HL-60/S4 treated with retinoic acid at 250 ng/mL for 4 days and 3 days (cell line): ENCODE results near the gene ZFYVE28.

Source experiments
- in situ Hi-C: fragments of 300-500 bp; cut with MboI; formaldehyde crosslinking; loops from 2 replicates; pipeline ENCODE4 v1.7.0; 2022; ENCODE audit warnings: low sequenced_read_pairs

ZFYVE28 gene

DNA sequence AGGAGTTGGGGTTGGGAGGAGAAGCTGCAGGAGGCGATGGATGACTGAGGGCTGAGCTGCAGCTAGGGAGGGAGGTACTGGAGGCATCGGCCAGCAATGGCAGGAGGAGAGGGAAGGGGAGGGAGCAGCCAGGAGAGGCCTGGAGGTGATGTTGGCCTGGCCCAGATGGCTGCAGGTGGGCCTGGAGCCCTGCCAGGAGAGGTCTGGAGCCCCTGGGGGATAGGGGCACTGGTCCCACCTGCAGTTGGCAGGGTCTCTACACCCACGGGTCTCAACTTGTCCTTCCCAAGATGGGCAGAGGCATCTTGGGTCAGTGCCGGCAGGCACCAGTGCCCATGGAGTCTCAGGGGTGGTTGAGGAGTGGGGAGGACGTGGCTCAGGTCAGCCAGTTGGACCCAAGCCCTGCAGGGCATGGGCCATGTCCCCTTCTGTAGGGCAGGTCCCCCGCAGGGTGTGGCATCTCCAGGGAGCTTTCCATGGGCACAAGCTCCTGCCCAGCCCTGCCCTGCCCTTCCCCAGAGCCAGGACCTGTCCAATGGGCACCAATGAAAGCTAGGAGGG lies 153.9 kb downstream of the ZFYVE28 start:
- in situ Hi-C loops = no loop called here

DNA sequence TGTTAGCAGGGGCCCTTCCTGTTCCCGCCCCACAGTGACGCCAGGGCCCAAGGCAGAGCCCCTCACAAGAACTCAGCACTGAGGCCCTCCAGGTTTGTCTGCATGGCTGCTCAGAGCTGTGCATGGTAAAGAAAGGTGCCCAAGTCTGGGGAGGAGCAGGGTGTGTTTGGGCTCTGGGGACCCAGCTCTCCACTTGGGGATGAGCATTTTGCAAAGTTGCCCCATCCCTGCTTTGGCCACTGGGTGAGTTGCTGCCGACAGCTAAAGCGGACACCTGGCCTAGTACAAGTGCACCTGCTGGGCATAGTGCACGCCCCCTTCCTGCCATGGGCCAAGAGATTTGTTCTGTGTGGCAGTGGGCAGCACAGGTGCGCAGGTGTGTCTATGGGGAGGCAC lies 154.5 kb downstream of the ZFYVE28 start:
- in situ Hi-C loops = no loop called here

DNA sequence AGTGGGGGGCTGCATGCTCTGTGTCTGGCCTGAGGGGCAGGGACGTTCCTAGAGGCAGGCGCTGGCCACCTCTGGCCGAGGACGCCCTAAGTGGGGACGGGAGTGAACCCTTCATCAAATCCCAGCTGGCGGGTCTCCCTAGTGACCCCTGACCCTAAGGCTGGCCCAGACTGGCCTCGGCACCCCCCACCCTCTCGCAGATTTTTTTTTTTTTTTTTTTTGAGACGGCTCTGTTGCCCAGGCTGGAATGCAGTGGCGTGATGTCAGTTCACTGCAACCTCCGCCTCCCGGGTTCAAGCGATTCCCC lies 155.5 kb downstream of the ZFYVE28 start:
- in situ Hi-C loops = no loop called here

DNA sequence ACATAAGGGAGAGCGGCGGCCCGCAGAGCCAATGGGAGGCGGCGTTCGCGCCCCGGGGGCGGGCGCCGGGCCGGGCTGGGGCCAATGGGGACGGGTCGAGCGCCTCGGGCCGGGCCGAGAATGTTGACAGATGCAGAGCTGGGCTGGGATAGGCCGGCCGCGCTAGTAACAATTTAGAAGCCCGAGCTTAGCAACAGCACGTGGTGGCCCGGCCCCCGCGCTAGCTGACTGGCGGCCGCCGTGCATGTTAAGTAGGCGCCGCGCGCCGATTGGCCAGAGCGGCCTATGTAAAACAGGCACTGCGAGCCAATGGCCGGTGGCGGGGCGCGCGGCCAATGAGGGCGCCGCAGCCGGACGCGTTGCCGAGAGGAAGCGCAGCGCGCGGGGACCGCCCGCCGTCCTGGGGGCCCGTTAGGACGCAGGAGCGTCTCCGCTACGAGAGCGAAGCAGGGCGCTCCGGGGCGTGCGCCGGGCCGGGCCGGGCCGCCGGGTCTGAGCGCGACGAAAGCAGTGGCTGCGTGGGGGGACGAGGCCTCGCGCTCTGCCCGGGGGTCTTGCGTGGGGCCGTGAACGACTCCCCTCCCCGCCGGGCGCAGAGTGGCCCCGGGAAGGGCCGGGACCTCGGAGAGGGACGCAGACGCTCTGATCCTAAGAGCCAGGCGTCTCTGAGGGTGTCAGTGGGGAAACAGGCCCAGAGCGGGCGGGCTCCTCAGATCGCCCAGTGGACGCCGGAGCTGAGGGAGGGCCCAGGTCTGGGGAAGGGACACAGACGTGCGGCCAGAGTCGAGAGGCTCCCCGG lies 156.1 kb downstream of the ZFYVE28 start:
- in situ Hi-C loops = no loop called here

DNA sequence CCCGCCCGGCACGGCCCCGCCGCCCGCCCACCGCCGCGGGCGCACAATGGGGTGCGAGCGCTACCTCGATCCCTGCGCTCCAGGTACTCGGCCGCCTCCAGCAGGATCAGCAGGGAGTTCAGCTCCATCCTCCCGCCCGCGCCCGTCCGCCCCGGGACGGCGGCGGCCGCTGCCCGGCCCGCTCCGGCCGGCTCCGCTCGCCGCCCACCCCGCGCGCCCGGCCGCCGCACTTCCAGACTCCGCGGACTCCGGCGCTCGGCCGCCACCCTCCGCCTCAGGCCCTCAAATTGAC lies 156.6 kb downstream of the ZFYVE28 start, which contains the start of gene MXD4:
Gene MXD4 (minus strand): TSS at position 257 of the 292 bp plus-strand sequence. CDS start 129 bp downstream, at position 128.
- in situ Hi-C loops = no loop called here

DNA sequence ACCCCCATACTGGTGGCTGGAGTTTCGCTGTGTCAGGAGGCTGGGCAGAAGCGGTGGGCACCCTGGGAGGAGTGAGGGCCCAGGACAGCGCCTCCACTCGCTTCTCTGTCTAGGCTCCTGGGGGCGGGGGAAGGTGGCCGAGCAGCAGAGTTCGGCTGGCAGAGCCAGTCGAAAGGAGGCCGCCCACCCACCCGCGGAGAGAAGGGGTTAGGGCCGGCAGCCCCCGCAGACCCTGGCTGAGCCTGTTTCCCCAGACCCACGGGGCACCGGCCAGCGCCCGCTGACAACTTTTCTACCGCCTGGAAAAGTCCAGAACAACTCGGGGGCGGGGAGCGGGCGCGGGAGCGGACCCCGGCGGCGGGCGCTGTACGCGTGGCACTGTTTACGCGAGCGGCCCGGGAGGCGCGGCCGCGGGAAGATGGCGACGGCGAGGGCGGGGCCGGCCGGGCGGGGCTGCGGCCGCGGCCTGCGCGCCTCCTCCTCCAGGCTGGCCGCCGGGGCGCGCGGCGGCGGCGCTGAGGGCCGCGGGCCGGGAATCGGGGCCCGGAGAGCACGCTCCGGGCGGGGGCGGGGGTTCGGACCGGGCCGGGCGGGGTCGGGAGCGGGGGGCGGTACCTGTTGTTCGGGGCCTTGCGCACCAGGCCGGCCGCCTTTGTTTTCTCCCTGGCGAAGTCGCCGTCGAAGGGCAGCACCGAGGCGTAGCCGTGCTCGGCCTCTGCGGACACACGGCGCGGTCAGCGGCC lies 157.2 kb downstream of the ZFYVE28 start:
- in situ Hi-C loops = no loop called here

DNA sequence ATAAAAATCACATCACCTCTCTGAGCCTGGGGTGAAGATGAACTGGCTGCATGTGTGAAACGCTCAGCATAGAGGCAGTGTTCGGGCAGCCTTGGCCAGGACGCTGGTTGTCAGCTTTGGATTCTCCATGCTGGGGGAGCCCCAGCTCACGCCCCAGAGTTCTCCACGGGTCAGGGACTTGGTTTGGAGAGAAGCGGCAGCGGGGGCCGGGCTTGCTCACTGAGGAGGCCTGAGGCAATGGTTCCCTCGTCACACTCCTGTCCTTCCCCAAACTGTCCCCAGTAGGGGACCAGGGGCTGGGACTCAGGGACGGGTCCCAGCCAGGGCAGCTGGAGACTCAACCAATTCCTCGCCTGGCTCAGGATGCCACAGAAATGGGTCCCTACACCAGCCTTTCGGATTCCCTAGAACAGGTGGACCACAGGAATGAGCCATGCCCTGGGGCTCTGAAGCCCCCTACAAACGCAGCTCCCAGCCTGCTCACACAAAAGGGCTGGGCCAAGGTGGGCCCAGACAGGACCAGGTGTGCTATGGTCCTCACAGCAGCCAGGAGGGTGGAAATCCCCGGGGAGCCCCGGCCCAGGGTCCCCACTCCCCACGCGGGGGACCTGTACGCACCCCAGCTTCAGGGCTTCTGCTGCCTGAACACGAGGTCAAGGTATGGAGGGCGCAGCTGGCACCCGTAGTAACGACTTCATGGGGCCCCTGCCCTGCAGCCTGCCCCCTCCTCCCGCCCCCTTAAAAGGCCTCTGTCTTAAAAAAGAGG lies 157.9 kb downstream of the ZFYVE28 start:
- in situ Hi-C loops = no loop called here

DNA sequence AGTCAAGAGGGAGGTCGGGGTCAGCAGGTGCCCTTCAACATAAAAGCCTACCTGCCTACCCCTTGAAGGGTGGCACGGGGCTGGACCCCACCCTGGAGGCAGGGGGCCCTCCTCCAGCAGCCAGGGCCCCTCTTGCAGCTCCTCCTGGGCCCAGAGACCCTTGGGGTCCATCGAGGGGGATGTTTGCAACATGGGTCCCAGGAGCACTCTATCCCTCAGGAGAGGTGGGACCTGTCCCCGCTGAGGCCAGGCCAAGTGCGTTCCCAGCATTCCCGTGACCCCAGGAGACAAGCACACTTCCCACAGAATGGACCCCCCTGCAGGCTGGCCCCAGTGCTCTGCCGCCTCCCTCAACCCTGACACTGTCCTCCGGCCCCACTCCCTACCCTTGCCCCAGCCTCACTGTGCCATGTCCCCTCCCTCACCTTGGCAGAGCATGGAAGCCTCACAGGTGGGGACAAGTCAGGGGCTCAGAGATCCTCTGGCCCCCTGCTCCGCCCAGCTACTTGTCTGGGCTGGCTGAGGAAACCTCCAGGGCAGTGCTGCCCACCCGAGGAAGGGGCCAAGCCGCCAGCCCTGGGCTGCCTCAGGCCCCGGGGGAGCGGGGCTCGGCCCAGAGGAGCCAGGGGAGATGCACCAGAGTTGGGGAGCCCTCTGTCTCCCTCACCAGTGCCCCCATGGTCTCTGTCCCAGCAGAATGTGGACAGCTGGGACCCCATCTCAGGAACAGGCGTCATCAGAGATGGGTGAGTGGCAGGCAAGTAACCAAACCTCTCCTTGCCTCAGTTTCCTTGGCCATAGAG lies 158.7 kb downstream of the ZFYVE28 start:
- in situ Hi-C loops = no loop called here

DNA sequence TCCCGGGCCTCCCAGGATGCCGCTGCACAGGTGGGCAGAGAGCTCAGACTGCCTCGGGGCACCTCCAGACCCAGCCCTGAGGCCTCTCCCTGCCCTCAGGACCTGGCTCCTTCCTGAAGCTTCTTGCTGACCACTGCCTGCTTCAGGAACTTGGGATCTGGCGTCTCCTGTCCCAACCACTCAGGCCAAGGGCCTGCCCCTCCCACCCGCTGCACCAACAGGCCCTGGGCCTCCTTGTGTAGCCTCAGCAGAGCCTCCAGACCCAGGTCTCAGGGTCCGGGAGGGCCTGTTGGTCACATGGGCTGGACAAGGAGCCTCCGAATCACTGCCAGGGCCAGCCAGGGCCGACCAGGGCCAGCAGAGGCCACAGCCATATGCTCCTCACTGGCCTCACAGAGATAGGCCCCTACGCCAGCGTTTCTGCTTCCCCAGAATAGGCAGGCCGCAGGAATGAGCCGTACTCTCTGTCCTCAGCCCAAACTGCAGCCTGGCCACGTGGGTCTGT lies 159.4 kb downstream of the ZFYVE28 start:
- in situ Hi-C loops = no loop called here

DNA sequence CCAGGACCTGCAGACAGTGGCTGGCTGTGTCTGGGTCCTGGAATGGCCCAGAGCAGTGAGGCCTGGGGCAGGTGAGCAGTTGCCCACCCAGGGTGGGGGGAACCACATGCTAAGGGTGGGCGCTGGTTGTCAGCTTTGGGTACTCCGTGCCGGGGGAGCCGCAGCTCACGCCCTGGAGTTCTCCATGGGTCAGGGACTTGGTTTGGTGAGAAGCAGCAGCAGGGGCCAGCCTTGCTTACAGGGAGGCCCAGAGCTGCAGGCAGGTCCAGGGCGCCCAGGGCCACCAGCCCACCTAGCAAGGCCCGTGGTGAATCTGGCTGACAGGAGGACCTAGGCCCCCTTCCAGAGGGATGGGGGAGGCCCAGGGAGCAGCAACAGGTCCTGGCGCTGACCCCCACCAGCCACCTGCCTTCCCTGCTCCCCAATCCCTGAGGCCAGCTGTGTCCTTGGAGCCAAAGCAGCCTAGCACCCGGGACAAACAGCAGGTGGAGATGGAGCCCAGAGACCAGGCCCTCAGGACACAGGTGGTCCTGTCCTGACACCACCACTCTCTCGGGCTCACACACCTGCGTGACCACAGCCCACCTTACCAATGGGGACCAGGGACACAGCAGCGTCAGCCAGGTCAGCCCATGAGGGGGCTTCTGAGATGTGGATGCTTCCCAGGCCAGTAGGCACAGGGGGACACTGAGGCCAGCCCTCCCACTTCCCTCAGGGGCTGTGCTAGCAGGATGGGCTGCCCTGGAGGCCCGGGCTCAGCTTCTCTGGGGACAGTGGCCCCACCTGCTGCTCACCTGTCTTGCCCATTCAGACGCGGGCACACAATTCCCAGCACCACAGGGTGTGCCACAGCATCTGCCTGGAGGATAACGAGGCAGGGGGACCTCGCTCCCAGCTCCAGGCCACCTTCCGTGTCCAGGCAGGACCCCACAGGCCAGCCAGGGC lies 160.1 kb downstream of the ZFYVE28 start:
- in situ Hi-C loops = no loop called here

DNA sequence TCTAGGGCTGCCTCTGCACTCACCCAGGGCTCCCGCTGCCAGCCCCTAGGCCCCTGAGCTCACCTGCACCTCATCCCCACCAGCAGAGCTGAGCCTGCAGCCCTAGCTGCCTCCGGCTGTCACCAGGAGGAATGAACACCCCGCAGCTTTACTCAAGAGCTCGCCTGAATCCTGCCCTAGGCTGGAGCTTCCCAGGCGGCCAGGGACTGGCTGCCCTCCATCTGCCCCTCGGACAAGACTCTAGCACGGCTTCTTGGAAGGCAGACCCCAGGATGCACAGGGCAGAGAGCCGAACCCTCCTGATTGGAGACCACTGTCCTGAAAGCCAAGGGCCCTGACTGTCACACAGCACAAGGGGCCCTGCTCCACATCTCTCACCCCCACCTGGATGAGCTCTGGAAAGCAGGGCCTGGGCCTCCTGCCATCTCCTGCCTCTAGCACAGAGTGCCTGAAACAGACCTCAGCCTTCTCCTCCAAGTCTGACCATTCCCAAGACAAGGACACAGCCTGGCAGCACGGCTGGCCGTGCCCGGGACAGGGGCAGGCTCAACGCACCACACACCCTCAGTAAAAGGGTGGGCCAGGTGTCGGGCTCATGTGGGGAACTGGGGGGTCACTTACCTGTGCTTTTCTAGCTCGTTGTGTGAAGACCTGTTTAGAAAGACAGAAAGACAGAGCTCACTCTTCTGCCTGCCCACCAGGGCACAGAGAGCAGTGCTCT lies 160.9 kb downstream of the ZFYVE28 start:
- in situ Hi-C loops = no loop called here

DNA sequence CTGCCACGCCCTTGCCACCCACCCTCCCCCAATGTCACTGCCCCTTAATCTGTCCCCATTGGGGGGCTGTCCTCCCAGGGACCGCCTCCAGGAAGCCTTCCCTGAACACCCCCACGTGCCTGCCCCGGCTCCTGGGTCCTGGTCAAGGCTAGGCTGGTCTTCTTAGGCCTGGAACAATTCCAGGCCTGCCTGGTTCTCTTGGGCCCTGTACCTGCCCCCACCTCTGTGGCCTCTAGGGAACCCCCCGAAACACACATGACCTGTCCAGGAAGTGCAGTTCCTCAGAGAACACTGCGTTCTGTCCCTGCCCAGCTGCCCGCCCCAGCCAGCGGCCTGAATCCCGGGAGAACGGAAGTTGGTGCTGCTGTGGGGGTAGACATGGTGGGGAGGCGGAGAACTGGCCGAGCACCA lies 161.7 kb downstream of the ZFYVE28 start:
- in situ Hi-C loops = no loop called here

DNA sequence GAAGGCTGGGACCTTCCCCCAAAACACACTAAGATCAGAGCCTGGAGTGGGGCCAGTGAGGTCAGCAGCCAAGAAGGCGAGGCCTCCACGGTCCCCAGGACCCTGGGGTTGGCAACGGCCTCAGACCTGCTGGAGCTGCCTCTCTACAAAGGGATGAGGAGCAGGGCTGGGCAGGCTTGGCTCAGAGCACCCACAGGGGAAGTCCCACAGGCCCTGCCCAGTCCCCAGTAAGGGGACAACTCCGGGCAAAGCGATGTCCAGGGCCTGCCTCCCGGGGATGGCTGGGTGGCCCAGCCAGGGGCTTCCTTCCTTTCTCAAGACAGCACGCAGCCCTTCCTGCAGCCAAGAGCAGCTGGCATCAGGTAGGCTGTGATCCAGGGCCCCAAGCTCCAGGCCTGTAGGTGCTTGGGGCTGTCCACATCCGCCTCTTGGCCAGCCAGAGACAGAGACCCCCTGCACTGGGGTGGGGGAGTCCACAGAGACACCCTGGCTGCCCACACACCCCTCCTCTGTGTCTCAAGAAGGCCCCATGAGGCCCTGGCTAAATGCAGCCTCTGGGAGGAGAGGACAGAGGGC lies 162.2 kb downstream of the ZFYVE28 start:
- in situ Hi-C loops = no loop called here

DNA sequence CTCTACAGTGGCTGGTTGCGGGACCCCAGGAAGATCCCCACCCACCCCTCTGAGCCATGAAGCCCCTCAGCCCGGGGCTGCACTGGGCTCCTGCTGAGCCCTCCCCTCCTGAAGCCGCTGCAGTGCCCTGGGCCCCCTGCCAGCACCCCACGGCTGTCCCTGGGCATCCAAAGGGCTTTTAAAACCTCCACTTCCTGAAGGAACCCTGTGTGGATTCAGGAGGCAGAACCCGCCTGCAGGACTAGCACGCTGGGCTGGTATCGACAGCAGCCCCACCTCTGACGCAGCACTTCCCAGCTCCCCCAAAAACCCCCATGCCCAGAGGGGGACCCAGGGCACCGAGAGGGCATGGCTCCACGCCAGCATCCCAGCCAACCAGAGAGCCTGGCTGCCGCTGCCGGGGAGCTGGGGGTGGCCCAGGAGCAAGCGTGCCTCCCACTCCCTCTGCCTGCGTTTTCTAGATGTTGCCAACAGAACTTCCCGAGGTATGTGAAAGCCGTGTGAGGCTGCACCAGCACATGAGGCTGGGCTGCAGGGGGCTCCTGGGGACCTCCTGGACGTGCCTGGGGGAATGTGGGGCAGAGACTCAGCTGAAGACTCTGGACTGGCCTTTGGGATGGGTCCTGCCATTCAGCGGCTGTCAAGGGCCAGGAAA lies 162.8 kb downstream of the ZFYVE28 start:
- in situ Hi-C loops = no loop called here

DNA sequence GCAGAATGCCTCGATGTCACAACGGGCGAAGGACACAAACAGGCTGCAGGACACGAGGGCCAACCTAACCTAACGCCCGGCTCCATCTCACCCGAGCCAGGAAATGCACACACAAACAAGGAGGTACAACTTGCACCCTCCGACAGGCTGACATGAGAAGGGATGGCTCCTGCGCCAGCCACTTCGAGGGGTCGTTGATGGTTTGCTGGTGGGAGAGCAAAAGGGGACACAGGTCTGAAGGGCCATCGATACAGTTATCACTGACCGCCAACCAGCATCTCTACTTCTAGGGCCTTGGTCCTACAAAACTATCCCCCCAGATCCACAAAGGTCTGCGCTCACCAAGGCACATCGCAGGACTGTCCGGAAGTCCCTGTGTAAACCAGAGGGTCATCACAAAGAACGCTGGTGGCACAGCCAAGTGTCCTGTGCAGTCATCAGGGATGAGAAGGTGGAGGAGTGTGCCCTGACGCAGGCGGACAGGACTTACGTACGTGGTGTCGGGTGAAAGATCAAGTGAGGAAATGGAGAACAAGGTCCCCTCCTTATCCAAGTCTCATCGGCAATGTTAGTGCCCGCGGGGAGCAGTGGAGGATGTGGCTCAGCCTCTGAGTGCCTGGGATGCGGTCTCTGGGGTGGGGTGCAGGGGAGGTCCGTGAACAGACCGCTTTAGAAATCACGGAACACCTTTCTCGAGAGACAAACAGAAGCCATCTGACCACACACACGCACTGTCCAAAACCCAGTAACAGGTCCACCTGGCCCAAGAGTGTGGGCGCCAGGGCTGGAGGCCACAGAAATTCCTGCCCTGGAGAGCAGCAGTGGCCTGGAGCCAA lies 163.6 kb downstream of the ZFYVE28 start:
- in situ Hi-C loops = no loop called here

DNA sequence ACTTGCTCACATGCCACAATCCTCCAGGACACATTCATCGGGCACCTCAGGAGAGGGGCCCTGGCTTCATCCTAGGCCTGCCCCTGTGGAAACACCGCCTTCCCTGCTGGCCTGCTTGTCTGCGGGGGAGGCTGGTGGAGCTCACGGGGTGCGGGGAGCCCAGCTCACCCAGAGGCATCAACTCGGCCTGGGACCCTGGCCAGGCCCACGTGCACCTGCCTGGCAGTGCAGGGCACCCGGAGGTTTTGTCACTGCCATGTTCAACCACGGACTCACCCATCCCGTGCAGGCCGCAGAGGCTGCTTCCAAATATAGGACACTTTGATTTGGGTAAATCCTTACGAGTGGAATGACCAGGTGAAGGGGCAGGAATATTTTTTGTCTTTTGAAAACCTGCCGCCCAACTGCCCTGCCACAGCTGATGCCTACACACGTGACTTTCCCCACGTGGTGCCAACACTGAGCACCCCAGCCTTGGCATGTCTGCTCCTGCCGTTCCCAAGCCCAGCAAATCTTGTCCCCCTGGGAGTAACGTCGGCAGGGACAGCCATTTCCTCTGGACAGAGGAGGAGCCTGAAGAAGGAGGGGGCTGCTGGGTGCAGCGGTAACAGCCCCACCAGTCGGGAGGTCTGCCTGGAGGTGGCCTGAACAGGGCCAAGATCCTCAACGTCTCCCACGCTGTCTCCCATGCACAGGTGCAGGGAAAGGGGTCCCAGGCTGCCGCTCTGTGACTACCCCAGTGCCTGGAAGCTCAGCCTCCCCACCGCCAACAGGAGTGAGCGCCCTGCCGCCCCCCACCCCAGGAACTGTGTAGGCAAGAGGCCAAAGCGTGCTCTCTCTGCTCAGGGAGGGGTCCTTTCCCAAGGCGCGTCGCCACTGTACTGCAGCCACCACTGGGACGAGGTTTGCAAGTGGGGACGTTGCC lies 165.0 kb downstream of the ZFYVE28 start:
- in situ Hi-C loops = no loop called here
